GM12864 (cell line): ENCODE measurements around the gene NPSR1.

ENCODE experiments used
- DNase-seq: peaks from one replicate; pipeline ENCODE4 v3.0.0-alpha.2; 2011; ENCODE audit warnings: low read depth
- H3K4me3 ChIP-seq: 2 replicates; pipeline ENCODE4 v1.5.1; 2011; ENCODE audit warnings: mild to moderate bottlenecking, low read depth, low read length, control low read depth
- CTCF ChIP-seq: IDR thresholded peaks from 2 replicates; pipeline ENCODE4 v1.5.1; 2011; ENCODE audit warnings: low read depth, mild to moderate bottlenecking, moderate library complexity, low read length, control low read depth, inconsistent platforms; ENCODE audit errors: missing control alignments

The NPSR1 gene

GRCh38 chr7:34895202-34895601, 237.2 kb downstream of the NPSR1 start:
- no peak for DNase-seq
- no peak for TF ChIP-seq CTCF
- H3K4me3 ChIP-seq = no peak overlapping the region
